Suppressor macrophage treated with lipopolysaccharide for 4 hours (primary cell): Measurements from ENCODE around the gene CES4A.
"Not testable (repeated sequence)": the region's sequence is repeated elsewhere in the genome, so short reads cannot be mapped to it uniquely, and the experiment has no call there.

Experiments
- DNase-seq: peaks from one replicate; pipeline ENCODE4 v3.0.0-alpha.2; 2020

CES4A gene

DNA sequence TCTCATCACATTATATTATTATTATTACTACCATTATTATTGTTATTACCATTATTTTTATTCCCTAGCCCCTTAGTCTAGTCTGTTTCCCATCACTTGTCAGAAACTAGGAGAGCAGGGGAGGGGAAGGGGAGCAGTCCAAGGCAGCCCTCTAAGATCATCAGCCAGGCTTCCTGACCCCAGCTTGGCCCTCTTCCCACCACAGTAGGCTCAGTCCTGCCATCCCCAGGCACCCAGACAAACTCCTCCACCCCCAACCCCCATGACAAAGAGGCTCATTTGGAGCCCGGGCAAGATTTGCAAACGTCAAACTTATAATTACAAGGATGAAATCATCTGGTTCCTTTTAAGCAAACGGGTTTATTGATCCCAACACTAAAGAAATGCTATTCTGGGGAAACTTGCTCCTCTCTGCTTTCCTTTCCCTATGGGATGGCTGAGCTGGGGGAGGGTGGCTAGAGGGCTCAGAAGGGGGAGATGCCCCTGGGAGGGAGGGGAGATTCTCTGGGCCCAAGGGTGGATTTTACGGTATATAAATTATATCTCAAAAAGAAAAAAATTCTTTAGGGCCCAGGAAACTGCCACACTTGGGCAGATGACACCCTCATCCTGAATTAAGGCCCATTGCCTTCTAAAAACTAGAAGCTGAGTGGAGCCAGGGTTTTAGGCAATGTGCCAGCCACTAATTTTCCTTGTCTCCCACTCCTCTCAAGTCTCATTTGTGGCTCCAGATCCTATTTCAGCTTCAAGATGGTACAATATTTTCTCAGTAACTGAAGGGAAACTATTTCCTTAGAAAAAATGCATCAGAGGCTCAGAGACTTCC, 36.2 kb downstream of the CES4A start:
- DNase-seq: no peak

DNA sequence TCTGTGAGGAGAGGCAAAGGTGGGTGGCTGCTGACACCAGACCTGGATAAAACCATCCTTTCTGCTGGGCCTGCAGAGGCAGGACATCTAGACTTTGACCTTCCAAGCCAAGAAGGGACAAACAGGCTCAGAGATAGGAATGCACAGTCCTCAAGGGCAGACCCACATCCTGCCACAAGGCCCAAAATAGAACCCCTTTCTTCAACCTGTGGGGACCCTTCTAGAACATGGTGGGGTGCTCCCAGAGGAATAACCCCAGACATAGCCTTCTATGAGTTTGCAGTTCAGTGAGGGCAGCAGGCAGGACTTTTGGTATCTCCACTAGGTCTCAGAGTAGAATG, 36.8 kb downstream of the CES4A start:
- no peak for DNase-seq

DNA sequence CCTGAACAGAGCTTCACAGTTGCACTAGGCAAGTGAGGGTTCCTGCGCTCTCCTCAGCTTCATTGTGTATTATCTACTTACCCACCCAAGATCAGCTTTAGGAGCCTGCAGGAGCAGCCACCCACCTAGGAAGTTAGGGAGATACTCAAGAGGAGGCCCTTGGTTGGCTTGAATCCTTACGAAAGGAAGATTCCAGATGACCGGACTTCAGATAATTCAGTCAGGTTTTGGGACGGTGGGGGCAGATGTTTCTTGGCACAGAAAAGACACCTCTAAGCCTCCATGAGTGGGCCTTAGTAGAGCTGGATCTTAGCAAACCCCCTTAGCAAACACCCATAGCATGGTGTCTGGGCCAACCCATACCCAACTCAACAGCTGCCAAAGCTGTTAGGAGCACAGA, 38.2 kb downstream of the CES4A start:
- DNase-seq: no peak

DNA sequence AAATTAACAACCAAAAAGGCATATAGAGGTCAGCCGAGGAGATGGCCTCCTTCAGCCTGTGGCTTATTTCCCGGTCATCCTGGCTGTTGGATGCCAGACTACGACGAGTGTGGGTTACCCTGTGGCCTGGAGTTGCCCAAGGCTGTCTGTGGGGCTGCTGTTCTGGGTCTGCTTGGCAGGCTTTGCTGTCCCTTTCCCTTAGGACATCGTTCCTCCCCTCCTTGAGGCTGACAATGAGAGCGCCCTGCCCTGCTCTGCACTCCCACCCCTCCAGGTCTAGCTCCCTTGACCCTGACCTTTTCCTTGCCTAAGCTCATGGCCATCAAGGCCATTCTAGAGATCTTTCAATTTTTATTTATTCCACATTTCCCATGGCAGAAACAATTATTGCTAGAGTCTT, 38.7 kb downstream of the CES4A start:
- no peak for DNase-seq

DNA sequence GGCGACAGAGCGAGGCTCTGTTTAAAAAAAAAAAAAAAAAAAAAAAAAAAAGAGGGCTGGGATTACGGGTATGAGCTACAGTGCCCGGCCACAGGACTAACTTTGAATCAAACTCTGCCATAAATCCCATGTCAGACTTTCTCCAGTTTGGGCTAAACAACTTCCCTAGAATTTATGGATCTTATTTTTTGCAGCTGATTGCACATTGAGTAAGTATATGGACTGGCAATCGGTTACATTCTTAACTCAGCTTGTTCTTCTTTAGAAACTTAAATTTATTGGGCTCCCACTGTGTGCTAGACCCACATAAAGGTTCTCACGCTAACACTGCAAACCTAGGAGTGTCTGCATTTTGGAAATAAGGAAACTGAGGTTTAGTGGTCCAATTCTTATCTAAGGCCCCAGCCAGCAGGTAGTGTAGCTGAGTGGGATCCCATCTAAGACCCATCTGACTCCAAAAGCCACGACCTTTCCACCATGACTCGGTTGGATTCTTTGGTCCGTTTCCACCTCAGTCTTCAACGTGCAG, 39.8 kb downstream of the CES4A start:
- no peak for DNase-seq

DNA sequence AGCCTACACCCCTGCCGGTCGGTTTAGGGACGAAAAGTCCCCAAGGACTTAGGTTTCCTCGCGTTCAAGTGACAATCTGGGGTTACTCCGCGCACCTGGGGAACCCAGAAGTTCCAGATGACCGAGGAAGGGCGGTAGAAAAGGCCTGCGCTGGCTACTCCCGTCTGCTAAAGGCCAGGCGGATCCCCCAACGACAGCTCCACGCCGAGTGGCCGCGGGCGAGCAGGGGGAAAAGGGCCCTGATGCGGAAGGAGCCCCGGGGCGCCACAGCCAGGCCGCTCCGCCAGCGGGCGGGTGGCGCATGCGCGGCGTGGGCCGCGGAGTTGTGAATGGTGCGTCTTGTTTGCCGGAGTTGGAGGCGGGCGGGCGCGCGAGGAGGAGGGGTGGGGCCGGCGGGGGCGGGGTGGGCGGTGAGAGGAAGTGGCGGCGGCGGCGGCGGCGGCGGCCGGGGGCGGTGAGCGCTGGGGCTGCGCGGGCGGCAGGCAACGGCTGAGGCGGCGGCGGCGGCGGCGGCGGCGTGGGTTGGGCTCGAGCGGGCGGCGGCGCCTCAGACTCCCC, 40.4 kb downstream of the CES4A start, which contains the start of gene CBFB:
CBFB (plus strand) TSS at position 454 of the 558 bp plus-strand sequence. CDS start 259 bp downstream, outside the sequence.
- peak; percentile 95 for DNase-seq

DNA sequence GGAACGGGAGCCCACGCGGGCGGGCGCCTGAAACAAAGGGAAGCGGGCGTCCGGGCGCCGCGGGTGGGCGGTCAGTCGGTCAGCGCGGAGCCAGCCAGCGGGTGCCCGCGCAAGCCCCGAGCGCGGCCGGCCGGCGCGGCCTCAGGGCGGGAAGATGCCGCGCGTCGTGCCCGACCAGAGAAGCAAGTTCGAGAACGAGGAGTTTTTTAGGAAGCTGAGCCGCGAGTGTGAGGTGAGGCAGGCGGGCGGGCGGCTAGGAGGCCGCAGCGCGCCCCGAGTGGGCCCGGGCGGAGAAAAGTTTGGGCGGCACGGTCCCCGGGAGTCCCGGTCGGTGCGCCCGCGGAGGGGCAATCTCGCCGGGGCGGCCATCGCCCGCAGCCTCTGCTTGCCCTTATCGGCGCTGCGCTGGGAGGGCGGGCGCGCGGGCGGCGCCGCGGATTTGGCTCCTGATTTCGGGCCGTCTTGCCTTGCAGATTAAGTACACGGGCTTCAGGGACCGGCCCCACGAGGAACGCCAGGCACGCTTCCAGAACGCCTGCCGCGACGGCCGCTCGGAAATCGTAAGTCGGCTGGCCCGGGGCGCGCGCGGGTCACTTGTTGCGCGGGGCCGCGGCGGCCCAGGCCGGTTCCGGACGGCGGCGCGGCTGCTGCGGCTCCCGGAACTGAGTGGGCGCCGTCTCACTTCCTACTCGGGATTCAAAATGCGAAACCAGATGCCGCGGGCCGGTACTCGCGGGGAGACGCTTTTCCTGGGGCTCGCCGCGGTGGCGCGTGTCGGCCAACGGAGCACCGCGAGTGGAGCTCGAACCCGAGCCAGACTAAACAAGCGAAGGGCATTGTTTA, 41.1 kb downstream of the CES4A start:
- peak; percentile 79 for DNase-seq

DNA sequence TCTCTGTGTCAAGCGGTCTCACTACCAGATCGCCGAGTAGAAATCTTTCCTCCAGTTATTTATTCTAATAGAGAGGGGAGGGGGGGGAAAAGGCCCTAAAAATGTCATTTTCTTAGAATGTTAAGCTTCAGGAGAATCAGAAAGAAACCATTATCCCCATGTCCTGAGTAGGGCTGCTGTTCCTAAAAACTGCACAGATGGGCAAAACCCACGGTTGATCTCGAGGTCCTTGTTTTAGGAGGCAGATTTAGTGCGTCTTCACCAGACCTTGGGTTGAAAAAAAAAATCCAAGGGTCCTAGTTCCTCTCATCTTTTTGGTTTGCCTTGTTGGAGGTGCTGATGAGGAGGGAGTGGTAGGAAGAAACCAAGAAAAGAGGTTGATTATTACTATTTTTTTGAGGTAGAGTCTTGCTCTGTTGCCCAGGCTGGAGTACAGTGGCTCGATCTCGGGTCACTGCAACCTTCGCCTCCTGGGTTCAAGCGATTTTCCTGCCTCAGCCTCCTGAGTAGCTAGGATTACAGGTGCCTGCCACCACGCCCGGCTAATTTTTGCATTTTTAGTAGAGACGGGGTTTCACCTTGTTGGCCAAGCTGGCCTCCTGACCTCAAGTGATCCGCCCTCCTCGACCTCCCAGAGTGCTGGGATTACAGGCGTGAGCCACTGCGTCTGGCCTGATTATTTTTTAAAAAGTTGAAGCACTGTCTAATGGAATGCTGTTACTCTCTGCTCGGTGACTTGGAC, 42.0 kb downstream of the CES4A start:
- no peak for DNase-seq

DNA sequence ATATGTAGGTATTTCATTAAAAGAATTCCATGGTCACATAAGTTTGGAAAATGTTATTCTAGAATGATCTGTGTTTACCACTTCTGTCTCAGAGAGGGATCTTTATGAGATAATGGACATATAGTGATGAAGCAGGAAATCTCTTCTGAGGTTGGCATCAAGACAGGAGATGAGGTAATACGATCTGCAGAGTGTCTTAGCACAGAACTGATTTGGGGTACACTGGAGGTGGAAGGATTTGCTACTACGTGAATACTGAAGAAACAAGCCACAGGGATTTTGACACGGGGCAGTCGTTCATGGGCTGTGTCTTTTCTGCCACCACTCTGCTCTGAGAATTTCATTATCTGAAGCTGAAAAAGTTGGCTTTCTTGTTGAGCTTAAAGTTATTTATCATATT, 46.1 kb downstream of the CES4A start:
- DNase-seq: no peak

DNA sequence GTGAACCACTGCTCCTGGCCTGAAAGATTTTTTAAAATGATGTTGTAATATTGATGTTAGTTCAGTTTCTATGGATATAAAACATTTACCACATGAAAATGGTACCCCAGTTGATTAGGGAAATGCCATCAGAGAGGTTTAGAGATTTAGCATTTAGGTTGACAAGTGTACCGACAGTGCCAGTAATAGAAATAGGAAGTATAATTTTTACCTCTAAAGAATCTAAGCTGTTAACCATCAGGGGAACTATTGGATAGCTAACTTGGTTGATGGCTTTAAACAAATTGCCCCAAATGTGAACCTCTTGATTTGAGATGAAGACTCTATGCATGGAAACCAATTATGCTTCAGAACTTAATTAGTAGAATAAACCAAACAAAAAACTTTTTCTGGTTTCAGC, 47.0 kb downstream of the CES4A start:
- DNase-seq: no peak

DNA sequence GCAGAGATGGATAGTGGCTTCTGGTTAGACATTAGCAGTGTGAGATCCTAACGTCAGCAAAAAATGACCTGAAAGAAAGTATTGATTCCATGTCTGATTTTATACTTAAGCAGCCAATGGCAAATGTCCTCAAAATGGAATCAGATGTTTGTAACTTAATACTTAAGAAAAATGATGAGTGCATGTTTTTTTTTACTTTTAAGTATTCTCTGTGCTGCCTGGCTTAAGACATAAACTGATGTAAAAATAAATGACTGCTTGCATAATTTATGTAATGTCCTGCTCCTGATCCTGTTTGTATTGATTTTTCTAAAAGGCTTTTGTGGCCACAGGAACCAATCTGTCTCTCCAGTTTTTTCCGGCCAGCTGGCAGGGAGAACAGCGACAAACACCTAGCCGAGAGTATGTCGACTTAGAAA, 47.9 kb downstream of the CES4A start:
- DNase-seq: no peak

DNA sequence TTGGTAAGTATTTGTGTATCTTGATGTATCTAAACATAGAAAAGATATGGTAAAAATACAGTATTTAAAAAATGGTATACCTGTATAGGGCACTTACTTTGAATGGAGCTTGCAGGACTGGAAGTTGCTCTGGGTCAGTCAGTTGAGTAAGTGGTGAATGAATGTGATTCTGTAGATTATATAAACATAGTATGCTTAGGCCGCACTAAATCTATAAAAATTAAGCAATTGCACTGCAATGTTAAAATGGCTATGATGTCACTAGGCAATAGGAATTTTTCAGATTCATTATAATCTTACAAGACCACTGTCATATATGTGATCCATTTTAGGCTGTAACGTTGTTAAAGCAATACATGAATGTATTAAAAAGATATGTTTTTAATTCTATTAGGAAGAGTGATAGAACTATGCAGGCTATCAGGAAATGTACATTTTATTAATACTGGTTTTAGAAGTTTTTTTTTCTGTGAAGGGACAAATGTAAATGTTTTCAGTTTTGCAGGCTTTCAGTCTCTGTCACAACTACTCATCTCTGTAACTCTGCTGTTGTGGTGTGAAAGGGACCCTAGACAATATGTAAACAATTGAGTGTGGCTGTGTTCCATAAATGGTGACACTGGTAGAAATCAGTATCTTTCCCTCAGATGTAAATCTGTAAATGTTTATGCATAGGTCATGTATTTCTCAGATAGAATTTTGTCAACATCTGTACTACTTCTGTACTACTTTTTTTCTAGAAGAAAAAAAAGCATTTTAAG, 51.1 kb downstream of the CES4A start:
- no peak for DNase-seq

DNA sequence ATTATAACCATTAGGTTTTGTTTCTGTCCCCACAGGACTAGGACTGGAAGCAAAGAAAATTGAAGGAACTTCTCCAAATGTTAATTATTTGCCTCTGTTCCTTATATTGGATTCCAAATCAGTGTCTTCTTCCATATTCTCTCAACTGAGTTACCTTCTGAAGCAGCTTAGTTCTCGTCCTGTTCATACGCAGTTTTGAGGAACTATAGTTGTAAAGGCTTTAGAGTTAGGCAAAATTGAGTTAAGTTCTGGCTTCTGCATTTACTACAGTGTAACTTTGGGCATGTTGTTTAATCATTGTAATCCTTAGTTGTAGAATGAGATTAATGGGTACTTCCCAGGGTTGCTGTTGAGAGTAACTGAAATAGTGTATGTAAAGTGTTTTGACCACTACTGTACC, 51.8 kb downstream of the CES4A start:
- peak; percentile 16 for DNase-seq

DNA sequence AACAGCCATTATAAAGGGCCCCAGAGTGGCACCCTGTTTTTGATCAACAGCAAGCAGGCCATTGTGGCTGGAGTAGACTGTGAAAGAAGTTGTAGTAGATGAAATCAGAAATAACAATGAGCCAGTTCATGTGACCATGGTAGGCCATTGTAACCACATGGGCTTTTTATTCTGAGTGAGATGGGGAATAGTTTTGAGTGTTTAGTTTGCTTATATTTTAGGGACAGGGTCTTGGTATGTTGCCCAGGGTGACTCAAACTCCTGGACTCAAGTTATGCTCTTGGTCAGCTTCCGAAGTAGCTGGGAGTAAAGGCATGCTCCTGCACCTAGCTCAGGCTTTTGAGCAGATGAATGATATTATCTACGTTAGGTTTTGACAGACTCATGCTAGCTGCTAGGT, 52.5 kb downstream of the CES4A start:
- no peak for DNase-seq

DNA sequence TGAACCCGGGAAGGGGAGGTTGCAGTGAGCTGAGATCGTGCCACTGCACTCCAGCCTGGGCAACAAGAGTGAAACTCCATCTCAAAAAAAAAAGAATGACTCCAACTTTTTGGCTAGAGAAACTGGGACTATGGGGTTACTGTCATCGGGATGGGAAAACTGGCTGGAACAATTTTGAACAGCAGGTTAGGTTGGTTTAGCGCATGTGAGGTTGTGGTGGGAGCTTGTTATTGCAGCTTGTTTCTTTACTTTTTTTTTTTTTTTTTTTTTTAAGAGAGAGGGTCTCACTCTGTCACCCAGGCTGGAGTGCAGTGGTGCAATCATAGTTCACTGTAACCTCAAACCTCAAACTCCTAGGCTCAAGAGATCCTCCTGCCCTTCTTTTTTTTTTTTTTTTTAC, 53.1 kb downstream of the CES4A start:
- DNase-seq: not testable (repeated sequence)

DNA sequence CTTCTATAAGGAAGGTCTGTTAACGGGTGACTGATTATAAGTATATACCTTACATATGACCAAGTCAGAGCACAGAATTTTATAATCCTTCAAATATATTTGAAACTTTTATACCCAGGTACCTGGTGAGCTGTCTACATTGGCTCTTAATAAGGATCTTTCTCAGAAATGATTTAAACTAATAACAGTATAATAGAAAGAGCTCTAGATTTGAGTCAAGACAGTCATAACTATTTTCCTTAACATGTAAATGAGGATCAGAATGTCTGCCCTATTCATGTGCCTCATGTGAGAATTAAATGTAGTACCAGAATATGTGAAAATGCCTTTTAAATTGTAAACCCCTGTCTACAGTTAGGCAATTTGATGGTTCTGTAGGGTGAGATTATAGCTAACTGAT, 55.0 kb downstream of the CES4A start:
- DNase-seq: no peak

DNA sequence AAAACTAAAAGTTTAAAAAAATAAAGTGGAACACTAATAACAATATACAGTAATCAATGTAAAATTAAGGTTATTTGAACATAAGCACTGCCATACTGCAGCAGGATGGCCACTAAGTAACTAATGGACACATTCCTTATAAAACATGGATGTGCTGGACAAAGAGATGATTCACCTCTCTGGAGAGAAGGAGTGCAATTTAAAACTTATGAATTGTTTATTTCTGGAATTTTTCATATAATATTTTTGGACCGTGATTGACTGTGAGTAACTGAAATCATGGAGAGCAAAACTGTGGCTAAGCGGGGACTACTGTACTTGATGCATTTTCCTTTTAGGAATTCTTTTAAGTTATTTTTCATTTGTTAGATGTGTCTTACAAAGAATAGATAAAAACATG, 62.4 kb downstream of the CES4A start:
- DNase-seq: no peak

DNA sequence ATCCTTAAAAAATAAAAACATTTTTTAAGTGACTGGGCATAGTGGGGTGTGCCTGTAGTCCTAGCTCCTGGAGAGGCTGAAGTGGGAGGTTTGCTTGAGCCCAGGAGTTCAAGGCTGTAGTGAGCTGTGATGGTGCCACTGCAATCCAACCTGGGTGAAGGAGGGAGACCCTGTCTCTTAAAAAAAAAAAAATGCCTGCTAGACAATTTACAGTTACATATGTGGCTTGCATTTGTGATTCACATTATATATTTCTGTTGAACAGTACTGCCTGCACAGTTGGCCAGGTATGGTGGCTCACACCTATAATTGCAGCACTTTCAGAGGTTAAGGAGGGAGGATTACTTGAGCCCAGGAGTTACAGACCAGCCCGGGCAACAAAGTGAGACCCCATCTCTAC, 64.0 kb downstream of the CES4A start:
- DNase-seq: no peak

DNA sequence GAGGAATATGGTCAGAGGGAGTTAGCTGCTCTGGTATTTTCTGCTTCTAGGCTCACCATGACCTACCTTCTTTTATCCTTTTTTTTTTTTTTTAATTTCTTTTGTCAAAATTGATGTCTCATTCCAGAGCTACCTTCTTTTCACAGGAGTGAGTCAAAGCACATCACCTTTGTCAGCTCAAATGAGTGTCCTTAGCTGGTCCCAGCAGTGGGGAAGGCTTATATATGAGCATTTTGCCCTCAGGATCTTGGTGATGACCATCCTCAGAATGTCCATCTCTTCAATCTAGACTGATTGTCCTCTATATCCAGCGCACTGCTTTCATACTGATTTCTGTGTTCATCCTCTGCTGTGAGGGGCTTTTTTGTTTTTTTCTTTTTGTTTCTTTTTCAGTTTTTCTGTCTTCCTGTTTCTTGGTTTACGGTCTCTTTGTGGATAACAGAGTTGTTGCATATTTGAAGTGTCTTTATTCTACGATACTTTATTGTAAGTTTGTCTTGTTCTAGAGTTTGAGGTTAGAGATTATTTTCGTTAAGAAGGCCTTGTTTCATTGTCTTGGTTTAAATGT, 65.5 kb downstream of the CES4A start:
- DNase-seq: peak; percentile 3

DNA sequence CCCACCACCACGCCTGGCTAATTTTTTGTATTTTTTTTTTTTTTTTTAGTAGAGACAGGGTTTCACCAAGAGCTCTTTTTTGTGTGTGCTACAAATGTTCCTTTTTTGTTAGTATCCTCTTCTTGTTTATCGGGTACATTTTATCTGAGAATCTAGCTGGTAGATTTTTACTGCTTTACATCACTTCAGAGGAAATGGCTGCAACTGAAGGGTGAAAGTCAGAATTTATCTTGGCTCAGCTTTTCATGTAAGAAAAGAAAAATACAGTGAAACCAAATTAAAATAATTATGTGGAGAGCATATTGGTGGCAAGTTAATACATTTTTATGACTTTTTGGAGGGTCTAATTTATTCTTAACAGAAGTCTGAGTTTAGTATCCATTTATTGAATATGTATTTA, 66.5 kb downstream of the CES4A start:
- DNase-seq: no peak

DNA sequence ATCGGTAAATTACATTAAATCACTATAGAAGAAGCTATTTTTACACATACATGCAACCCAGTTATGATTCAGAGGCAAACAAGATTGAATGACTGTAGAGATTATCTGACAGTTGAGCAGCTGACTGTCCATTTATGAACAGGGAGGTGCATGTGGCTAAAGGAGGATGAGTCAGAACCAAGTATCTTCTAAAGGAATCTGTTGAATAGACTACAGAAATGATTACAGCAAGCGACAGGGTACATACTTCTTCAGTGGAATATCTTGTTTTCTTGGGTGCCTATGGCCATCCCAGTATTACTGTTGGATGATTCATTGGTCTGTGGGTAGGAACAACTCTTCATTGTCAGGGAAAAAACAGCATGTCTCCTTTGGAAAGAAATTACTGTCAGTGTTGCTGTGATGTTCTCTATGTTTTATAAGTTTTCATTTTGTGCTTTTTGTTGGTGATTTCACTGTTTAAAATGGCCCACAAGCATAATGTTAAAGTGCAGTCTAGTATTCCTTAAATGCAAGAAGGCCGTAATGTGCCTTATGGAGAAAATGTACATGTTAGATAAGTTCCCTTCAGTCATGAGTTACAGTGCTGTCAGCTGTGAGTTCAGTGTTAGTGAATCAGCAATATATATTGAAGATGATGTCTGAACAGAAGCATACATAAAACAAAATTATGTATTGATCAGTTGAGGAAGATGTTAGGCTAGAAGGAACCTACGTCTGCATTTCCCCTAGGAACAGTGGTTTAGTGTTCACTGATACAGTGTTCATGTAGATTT, 67.5 kb downstream of the CES4A start:
- DNase-seq: peak; percentile 83
